DMS114 treated with DMSO at 0.1 percent for 48 hours (cell line): Measurements from ENCODE around the gene VGLL4.

Source experiments
- DNase-seq: peaks from one replicate; lab custom pipeline; 2025; ENCODE audit not compliant: unreplicated experiment; lab: John Stamatoyannopoulos, UW

The VGLL4 gene

GRCh38 chr3:11509173-11510000, 134.3 kb downstream of the VGLL4 start:
- DNase-seq = peak; percentile 7

- DNase-seq = no peak
These were observed 135.2 kb downstream of the VGLL4 start for GRCh38 chr3:11508346-11509172.

- no peak for DNase-seq
These were observed 136.0 kb downstream of the VGLL4 start for GRCh38 chr3:11507719-11508118.
